KG1 (cell line): ENCODE measurements around the gene ALDOA.
A peak's percentile ranks its signal among the peaks of the same experiment; 100 is the strongest.

Experiments used
- DNase-seq: peaks from one replicate; lab custom pipeline; 2025; lab: John Stamatoyannopoulos, UW

ALDOA gene

GRCh38 chr16:30069611-30070462 lies 4.3 kb downstream of the ALDOA start:
- DNase-seq: no peak

GRCh38 chr16:30070490-30070889 lies 4.9 kb downstream of the ALDOA start:
- no peak for DNase-seq

DNA sequence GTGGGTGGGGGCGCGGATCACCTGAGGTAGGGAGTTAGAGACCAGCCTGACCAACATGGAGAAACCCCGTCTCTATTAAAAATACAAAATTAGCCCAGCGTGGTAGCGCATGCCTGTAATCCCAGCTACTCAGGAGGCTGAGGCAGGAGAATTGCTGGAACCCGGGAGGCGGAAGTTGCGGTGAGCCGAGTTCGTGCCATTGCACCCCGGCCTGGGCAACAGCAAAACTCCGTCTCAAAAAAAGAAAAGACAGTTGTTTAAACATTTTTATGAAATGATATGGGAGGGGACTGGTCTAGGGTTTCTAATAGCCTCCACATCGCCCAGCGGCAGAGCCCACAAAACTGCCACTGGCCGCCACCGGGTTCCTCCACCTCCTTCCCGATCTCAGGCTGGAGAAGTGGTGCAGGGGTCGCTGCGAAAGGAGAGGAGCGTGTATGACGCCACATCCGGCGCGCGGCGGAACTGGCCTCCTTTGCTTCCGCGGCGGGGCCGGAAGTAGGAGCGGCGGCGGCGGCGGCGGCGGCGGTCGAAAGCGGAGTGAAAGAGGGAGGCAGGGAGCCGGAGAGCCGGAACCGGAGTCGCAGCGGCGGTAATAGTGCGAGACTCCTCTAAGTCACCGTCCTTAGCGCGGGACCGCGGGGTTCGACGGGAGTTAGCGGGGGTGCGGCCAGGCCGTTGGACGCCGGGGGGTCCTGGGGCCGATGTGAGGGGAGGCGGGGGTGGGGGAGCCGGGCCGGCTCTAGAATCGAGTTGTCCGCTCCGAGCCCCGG lies 10.1 kb downstream of the ALDOA start, which contains the start of gene PPP4C:
Gene PPP4C, plus strand, starts transcription at position 492 of the 773 bp plus-strand sequence. CDS start 384 bp downstream, outside the sequence.
- DNase-seq: peak; percentile 76

- no peak for DNase-seq
Measured at GRCh38 chr16:30076276-30076791, 10.8 kb downstream of the ALDOA start.

GRCh38 chr16:30077656-30078055 lies 12.1 kb downstream of the ALDOA start:
- DNase-seq: no peak

GRCh38 chr16:30078744-30079143 lies 13.2 kb downstream of the ALDOA start:
- no peak for DNase-seq

DNA sequence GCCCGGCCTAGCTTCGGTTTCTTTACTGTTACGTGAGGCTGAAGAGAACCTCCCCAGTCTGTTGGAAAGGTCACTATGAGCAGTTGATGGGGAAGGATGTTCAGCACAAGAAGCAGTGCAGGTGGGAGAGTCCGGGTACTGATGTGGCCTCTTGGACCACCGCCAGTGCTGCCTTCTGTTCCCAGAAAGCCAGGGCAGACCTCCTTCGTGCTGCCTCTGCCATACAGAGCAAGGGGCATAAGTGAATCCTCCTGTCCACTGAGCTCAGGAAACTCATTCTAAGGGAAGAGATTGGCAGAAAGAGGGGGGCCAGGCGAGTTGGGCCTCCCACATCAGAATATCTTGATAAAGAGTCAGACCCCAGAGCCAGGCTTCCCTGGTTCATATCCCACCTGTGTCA lies 13.9 kb downstream of the ALDOA start:
- DNase-seq: no peak

GRCh38 chr16:30082545-30083090 lies 17.1 kb downstream of the ALDOA start:
- DNase-seq: no peak

- no peak for DNase-seq
Measured at GRCh38 chr16:30083216-30084055, 17.9 kb downstream of the ALDOA start.

DNA sequence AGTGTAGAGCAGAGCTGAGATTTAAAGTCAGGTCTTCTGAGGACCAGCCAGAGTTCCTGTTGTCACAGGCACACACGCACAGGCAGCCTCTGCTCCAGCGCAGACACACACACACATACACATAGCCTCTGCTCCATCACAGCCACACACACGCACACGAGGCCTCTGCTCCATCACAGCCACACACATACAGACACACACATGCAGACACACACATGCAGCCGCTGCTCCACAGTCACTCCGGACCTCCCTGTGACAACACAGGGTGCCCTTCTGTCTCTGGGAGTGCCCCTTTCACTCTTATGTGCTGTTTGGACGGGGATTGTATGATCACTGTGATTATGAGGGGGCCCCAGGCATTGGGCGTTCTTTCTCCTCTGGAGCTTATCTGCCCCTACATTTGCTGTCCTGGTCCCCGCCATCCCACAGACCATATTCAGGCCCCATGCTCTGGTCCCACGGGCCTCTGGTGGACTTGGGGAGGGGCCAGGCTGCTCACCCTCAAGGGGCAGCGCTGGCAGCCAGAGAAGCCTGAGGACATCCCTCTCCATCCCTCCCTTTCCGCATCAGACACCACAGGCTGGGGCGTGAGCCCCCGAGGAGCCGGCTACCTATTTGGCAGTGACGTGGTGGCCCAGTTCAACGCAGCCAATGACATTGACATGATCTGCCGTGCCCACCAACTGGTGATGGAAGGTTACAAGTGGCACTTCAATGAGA lies 18.7 kb downstream of the ALDOA start:
- no peak for DNase-seq

DNA sequence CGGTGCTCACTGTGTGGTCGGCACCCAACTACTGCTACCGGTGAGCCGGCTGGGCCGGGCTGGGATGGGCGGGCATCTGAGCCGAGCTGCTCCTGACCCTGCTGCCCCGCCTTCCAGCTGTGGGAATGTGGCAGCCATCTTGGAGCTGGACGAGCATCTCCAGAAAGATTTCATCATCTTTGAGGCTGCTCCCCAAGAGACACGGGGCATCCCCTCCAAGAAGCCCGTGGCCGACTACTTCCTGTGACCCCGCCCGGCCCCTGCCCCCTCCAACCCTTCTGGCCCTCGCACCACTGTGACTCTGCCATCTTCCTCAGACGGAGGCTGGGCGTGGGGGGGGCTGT lies 19.2 kb downstream of the ALDOA start:
- DNase-seq: no peak

- no peak for DNase-seq
Measured at GRCh38 chr16:30085247-30085646, 19.7 kb downstream of the ALDOA start.

DNA sequence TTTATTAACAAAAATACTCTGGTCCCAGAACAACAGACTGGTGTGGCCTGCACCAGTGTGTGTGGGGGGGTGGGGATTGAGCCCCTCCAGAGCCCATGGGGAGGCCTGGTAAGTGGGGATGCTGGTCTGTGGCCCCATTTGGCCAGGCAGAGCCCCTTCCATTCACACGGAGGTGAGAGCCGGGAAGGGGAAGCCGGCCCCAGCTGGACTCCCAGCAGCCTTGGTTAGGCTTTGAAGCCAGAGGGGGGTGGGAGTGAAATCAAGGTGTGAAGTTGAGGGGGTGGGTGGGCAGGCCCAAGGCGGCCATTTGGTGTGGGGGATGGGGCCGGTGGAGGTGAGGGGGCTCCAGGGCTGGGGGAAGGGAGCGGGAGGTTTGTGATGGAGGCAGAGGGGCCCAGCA lies 20.3 kb downstream of the ALDOA start:
- DNase-seq: no peak

DNA sequence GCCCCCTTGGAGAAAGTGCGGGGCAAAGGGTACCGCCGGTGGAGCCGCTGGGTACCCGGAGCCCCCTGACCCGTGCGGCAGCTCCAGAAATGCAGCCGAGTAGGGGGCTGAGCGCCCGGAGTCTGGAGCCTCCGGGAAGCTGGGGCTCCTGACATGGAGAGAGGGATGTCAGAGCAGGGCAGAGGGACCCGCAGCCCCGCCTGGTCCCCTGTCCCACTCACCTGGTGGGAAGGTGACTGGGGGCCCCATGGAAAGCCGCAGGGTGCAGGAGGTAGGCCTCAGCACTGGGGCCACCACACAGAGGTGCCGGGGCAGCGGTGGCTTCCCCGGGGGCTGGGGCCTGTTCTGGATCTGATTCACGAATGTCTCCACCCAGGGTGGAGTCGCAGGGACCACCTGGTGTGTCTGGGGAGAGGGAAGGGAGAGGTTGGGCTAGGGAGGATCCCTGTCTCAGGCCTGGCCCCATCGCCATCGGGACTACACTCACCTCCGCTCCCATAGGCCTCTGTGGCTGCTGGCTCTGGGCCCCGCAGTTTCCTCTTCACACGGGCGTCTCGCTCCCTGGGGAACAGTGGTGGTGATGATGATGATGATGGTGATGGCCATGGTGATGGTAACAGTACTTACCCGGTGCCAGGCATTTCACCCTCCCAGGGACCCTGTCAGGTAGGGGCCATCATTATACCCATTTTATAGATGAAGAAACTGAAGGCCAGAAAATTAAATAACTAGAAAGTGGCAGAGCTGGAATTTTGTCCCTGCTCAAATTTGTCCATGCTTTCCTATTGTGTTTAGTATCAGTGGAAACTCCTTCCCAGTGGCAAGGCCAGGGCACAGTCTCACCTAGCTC lies 21.0 kb downstream of the ALDOA start:
- no peak for DNase-seq

DNA sequence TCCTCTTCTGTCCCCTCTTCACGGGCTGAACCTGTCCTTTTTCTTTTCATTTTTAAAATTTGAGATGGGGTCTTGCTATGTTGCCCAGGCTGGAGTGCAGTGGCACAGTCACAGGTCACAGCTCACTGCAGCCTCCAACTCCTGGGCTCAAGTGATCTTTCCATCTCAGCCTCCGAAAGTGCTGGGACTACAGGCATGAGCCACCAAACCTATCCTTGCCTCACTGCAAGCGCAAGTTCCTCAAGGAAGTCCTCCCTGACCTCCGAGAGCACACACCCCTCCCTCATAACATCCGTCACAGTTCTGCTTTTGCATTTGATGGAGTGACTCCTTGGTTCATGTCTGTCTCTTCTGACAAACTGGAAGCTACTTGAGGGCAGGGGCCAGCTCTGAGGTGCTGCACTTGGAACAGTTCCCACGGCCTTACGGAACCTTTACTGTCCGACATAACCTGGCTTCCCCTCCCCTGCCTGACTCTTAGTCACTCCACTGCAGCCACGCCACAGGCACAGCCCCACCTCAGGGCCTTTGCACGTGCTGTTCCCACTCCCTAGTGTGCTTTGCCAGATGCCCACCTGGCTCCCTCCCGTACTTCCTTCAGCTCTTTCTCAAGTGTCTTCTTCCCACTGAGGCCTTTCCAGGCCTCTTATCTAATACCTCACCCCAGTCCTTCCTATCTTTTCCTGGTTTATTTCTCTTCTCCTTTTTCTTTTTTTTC lies 21.8 kb downstream of the ALDOA start:
- DNase-seq: no peak

GRCh38 chr16:30088237-30088831 lies 22.8 kb downstream of the ALDOA start:
- no peak for DNase-seq

DNA sequence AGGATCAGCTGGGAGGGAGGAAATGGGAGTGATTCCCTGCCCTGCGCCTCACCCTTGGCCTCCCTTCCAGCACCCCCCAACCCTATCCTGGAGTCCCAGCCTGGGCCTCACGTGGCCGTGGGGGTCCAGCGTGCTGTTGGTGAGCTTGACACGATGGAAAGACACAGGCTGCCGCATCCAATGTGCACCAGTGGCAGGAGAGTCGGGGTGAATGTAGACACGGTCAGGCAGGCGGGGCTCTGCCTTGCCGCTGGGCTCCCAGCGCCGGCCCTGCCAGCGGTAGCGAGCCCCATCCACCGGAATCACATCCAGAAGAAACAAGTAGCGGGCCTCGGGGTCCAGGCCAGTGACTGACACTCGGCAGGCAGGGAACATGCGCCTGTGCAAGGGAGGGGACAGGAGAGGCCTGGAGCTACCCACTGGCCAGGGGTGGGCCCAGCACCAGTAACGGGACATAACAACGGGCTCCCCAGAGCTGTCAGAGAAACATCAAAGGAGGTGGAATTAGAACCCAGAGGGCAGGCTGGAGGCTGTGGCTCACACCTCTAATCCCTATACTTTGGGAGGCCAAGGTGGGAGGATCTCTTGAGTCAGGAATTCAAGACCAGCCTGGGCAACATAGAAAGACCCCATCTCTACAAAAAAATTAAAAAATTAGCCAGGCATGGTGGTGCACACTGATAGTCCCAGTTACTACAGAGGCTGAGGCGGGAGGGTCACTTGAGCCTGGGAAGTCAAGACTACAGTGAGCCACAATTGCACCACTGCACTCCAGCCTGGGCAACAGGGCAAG lies 23.5 kb downstream of the ALDOA start:
- no peak for DNase-seq

DNA sequence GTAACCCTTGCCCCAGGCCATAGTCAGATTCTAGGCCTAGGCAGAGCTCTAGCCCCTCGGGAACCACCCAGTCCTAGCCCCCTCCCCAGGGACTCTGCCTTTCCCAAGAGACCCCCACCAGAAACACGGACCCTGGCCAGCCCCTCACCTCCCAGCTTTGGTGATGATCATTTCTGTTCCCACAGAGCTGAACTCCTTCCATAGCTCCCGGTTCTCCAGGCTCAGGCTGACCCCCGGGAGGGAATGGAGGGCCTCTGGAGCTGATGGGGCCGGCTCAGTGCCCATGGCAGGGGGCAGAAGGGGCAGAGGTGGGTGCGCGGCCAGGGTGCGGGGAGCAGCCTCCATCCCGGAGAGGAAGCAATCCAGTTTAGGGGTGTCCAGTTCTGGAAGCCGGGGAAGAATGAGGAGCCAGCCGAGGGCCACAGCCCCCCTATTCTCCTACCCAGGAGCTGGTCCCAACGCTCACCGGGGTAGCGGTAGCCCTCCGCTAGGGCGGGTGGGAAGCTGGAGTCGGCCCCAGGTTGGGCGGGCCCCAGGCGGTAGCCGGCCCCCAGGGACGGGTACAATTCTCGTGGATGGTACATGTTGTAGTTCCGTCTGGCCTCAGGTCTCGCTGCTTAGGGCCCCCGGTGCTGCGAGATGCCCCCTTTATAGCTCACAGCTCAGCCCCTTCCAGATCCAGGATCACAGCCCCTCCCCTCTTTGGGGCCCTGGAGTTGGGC lies 25.2 kb downstream of the ALDOA start:
- DNase-seq: no peak
